Testis (tissue), 2 donors: ENCODE results near the gene GALNT17.

ENCODE experiments used
- CTCF ChIP-seq, 3 experiments: fragments of 450-650 bp in 2 of 3; fragments of 200-600 bp in 1 of 3; sonication (generic) in 1 of 3; IDR thresholded peaks; one replicate each; pipeline ENCODE4 v1.5.1; 2016 to 2019; ENCODE audit warnings: antibody characterized with exemption in 3 of 3, mild to moderate bottlenecking in 2 of 3, moderate library complexity in 1 of 3
- POLR2A ChIP-seq: fragments of 450-650 bp; IDR thresholded peaks from one replicate; pipeline ENCODE4 v1.6.1; 2017; ENCODE audit warnings: antibody characterized with exemption, mild to moderate bottlenecking, moderate library complexity

DNA sequence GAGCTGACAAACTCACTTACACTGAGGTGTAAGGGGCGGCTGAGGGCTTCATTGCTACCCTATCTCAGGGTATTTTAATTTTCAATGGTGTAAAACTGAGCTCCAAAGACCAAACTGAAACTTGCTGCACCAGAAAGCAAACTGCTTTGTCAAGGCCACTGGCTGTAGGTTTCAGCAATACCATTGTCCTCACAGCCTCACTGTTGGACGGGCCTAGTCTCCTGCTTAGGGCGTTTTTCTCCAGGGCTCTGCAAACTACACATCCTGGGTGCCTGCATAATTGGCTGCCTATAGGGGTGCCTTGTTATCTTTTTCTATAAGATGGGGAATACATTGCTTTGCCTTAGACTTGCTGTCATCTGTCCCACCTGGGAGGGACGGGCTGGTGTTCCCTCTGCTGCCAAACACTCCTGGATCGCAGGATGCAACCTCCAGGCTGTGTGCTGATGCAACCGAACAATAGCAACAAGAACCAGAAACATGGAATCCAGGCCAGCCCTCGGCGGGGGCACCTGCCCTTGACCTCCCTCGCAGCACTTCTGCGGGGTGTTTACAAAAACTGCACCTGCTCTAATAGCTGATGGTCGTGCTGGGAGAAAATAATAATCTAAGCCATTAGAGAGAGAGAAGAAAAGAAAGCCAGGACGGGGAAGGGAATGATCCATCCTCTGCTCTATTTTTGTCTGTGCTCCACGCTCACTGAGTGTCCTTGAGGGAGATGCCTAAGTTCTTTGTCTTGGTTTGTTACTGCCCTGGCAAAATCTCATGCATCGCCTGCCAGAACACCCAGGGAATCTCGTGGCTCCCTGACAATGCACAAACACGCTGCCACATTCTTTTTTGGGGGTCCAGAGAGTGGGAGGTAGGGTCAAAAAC is 104.5 kb downstream of the GALNT17 start:
- TF ChIP-seq CTCF (IDR thresholded peaks at IDR 0.05) (no peak), POLR2A (no peak)
